ENCODE measurements around the gene CAMK4. TPM values are rescaled to one million over a fixed set of nuclear protein-coding genes. Genes with fewer than 3 reads are reported as not detected.

The CAMK4 gene
- 10.9 TPM for polyA plus RNA-seq
- long read RNA-seq, donor 1, full-length matches to known transcripts, result 3 of 3 reads
- long read RNA-seq, donor 1, partial matches to known transcripts, result 0 of 3 reads
- long read RNA-seq, donor 1, other reads (novel, unspliced or antisense), result 0 of 3 reads
- long read RNA-seq, donor 2, full-length matches to known transcripts, result 2 of 7 reads
- long read RNA-seq, donor 2, partial matches to known transcripts, result 5 of 7 reads
- long read RNA-seq, donor 2, other reads (novel, unspliced or antisense), result 0 of 7 reads
- long read RNA-seq, donor 3, full-length matches to known transcripts, result 1 of 1 reads
- long read RNA-seq, donor 3, partial matches to known transcripts, result 0 of 1 reads
- long read RNA-seq, donor 3, other reads (novel, unspliced or antisense), result 0 of 1 reads
- long read RNA-seq, donor 4, result 0 reads
- long read RNA-seq, donor 5, full-length matches to known transcripts, result 3 of 3 reads
- long read RNA-seq, donor 5, partial matches to known transcripts, result 0 of 3 reads
- long read RNA-seq, donor 5, other reads (novel, unspliced or antisense), result 0 of 3 reads
- long read RNA-seq, donor 6, full-length matches to known transcripts, result 3 of 3 reads
- long read RNA-seq, donor 6, partial matches to known transcripts, result 0 of 3 reads
- long read RNA-seq, donor 6, other reads (novel, unspliced or antisense), result 0 of 3 reads
- long read RNA-seq, donor 7, full-length matches to known transcripts, result 1 of 1 reads
- long read RNA-seq, donor 7, partial matches to known transcripts, result 0 of 1 reads
- long read RNA-seq, donor 7, other reads (novel, unspliced or antisense), result 0 of 1 reads
- long read RNA-seq, donor 8, full-length matches to known transcripts, result 1 of 1 reads
- long read RNA-seq, donor 8, partial matches to known transcripts, result 0 of 1 reads
- long read RNA-seq, donor 8, other reads (novel, unspliced or antisense), result 0 of 1 reads
- long read RNA-seq, donor 9, partial matches to known transcripts, result 0 of 2 reads
- long read RNA-seq, donor 9, other reads (novel, unspliced or antisense), result 0 of 2 reads
- long read RNA-seq, donor 10, full-length matches to known transcripts, result 4 of 4 reads
- long read RNA-seq, donor 10, partial matches to known transcripts, result 0 of 4 reads
- long read RNA-seq, donor 10, other reads (novel, unspliced or antisense), result 0 of 4 reads
- long read RNA-seq, donor 11, result 0 reads

DNA sequence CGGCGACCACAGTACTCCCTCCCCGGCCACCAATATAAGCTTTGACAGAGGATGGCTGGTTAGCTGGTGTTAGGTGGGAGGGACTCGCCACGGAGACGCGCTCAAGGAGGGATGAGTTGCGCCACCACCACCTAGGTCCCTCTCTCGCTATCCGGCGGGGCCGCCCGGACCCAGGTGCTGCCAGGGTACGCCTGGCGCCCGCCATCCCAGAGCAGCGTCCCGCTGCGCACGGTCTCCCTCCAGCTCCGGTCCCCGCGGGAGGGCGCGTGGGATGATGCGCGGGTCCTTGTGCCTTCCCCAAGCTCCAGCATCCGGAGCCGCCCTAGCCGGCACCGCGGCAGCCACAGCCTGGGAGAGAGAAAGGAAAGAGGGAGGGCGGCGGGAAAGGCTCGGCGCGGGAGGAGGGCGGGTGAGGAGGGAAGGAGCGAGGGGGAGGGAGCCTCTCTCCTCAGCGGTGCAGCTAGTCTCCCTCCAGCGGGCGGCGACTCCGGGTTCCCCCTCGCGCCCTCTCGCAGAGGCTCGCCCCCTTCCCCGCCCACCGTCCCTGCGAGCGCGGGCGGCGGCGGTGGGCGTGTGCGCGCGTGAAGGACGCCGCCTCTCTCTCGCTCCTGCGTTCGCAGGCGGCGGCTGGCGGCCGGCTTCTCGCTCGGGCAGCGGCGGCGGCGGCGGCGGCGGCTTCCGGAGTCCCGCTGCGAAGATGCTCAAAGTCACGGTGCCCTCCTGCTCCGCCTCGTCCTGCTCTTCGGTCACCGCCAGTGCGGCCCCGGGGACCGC lies at the start of gene CAMK4:
Gene CAMK4 (plus strand): TSS at position 598 of the 774 bp plus-strand sequence. CDS start 100 bp downstream, at position 698.
- no CpG with 5 or more reads among the region's 89 CpGs for WGBS (ENCODE audit: insufficient coverage, low lambda C conversion rate)
- peaks cover 25% of the 10 kb centered on the region for H3K27me3 ChIP-seq (ENCODE audit: control insufficient read depth, insufficient read depth, low read length)
- no peak within 1 kb of the TSS for H3K27ac ChIP-seq (ENCODE audit: low read length)

DNA sequence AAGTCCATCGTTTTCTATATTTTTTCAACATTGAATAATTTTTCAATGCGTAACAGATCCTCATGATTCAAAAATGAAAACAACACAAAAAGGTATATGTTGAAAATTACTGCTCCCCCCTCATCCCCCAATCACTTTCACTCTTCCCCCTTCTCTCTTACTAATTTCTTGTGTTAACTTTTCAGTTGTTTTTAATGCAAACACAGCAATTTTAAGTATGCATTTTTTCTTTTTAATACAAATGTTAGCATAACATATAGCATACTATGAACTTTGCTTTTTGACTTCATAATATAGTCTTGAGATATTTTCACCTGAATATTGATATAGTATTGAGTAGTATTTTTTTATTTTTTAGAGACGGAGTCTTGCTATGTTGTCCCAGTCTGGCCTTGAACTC lies 41.1 kb upstream of the CAMK4 start:
- 95% methylated on average over 2 of the region's 3 CpGs for WGBS (ENCODE audit: insufficient coverage, low lambda C conversion rate)
- no peak overlapping the region for H3K4me3 ChIP-seq (ENCODE audit: low read length)
- no peaks in the 10 kb centered on the region for H3K4me1 ChIP-seq (ENCODE audit: control insufficient read depth, insufficient read depth, low read length)
- H3K36me3 ChIP-seq (ENCODE audit: control insufficient read depth, insufficient read depth, low read length), result no peaks in the 10 kb centered on the region
- H3K9me3 ChIP-seq (ENCODE audit: control insufficient read depth, low read depth, low read length), result no peaks in the 10 kb centered on the region
- no peak overlapping the region for H3K27ac ChIP-seq (ENCODE audit: low read length)
- DNase-seq, result no peak
- no peaks in the 10 kb centered on the region for H3K27me3 ChIP-seq (ENCODE audit: control insufficient read depth, insufficient read depth, low read length)

More for the DNA sequence above, at the start of gene CAMK4:
- peaks cover 3% of the 10 kb centered on the region for H3K9me3 ChIP-seq (ENCODE audit: control insufficient read depth, low read depth, low read length)
- H3K4me3 ChIP-seq (ENCODE audit: low read length), result peak within 1 kb of the TSS; percentile 62
- peak; percentile 67 to 76 for DNase-seq
- peaks cover 4% of the 10 kb centered on the region for H3K4me1 ChIP-seq (ENCODE audit: control insufficient read depth, insufficient read depth, low read length)
- no peaks in the 10 kb centered on the region for H3K36me3 ChIP-seq (ENCODE audit: control insufficient read depth, insufficient read depth, low read length)

DNA sequence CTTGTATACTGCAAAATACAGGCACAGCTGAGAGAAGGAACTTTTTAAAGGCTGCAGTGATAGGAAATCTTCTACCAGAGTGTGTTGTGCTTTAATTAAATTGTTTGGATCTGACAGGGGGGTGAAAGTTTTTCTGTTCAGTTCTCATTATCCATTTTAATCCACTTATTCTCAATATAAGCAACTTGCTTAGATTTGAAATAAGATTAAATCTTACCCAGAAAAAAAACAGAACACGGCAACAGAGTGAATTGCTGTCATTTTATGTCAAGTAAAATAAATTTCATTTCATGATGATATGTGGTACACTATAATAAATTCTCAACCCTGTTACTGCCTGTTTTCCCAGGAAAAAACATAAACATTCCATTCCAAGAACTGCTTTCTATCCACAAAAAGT lies 37.1 kb upstream of the CAMK4 start:
- no peaks in the 10 kb centered on the region for H3K36me3 ChIP-seq (ENCODE audit: control insufficient read depth, insufficient read depth, low read length)
- no peaks in the 10 kb centered on the region for H3K27me3 ChIP-seq (ENCODE audit: control insufficient read depth, insufficient read depth, low read length)
- 70% methylated on average over 1 of the region's 1 CpG for WGBS (ENCODE audit: insufficient coverage, low lambda C conversion rate)
- no peak overlapping the region for H3K27ac ChIP-seq (ENCODE audit: low read length)
- no peaks in the 10 kb centered on the region for H3K9me3 ChIP-seq (ENCODE audit: control insufficient read depth, low read depth, low read length)
- no peak for DNase-seq
- no peak overlapping the region for H3K4me3 ChIP-seq (ENCODE audit: low read length)
- no peaks in the 10 kb centered on the region for H3K4me1 ChIP-seq (ENCODE audit: control insufficient read depth, insufficient read depth, low read length)

DNA sequence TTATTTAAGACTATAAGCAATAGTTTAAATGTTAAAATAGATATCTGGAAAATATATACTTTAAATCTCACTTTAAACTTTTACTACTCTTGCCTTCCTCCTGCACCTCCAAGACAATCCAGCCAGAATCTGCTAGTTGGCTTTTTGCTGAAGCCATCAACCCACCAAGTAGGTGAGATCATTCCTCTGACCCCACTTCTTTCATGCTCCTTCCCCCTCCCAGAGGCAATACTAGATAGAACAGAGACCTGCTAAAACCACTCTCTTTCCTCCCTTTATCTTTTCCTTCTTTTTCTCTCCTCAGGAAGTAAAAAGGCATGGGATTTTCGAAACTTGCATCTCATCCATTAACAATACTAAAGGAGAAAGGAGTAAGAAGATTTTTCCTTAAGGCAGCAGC lies 30.1 kb upstream of the CAMK4 start:
- Histone ChIP-seq H3K36me3 (ENCODE audit: control insufficient read depth, insufficient read depth, low read length) (no peaks in the 10 kb centered on the region), H3K9me3 (ENCODE audit: control insufficient read depth, low read depth, low read length) (no peaks in the 10 kb centered on the region), H3K27ac (ENCODE audit: low read length) (no peak overlapping the region), H3K4me1 (ENCODE audit: control insufficient read depth, insufficient read depth, low read length) (no peaks in the 10 kb centered on the region), H3K27me3 (ENCODE audit: control insufficient read depth, insufficient read depth, low read length) (no peaks in the 10 kb centered on the region), H3K4me3 (ENCODE audit: low read length) (no peak overlapping the region)
- DNase-seq, result no peak
- 78% methylated on average over 1 of the region's 1 CpG for WGBS (ENCODE audit: insufficient coverage, low lambda C conversion rate)

DNA sequence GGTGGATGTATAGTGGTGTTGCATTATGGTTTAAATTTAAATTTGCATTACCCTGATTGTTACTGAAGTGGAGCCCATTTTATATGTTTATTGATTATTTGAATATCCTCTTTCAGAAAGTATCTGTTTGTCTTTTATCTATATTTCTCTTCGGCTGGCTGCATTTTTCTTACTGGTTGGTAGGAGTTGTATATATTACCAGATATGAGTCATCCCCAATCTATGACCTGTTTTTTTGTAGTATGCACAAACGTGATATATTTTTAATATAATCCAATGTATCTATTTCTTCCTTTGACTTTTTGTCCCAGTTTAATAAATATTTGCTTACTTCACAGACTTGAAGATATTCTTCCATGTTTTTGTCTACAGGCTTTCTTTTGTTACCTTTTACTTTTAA lies 29.3 kb upstream of the CAMK4 start:
- Histone ChIP-seq H3K36me3 (ENCODE audit: control insufficient read depth, insufficient read depth, low read length) (no peaks in the 10 kb centered on the region), H3K27ac (ENCODE audit: low read length) (no peak overlapping the region), H3K9me3 (ENCODE audit: control insufficient read depth, low read depth, low read length) (no peaks in the 10 kb centered on the region), H3K4me3 (ENCODE audit: low read length) (no peak overlapping the region), H3K4me1 (ENCODE audit: control insufficient read depth, insufficient read depth, low read length) (no peaks in the 10 kb centered on the region), H3K27me3 (ENCODE audit: control insufficient read depth, insufficient read depth, low read length) (no peaks in the 10 kb centered on the region)
- 91% methylated on average over 1 of the region's 2 CpGs for WGBS (ENCODE audit: insufficient coverage, low lambda C conversion rate)
- DNase-seq, result no peak

DNA sequence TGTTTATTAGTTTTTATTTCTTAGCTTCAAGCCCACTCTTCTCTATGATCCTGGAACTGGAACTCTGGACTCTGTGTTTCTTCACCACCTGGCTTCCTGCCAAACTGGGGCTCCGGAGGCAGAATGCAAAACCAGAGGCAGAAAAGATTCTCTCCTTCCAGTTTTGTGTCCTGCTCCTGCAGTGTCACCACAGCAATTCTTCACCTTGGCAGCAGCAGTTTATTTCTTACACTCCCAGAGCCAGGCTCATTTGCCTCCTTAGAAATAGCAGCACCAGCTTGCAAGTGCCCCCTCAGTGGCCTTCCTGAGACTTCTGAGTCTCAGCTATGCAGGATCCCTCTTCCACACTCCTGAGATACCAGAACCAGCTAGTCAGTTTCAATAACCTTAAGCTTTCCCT lies 26.7 kb upstream of the CAMK4 start:
- no CpG with 5 or more reads among the region's 1 CpG for WGBS (ENCODE audit: insufficient coverage, low lambda C conversion rate)
- no peaks in the 10 kb centered on the region for H3K27me3 ChIP-seq (ENCODE audit: control insufficient read depth, insufficient read depth, low read length)
- H3K9me3 ChIP-seq (ENCODE audit: control insufficient read depth, low read depth, low read length), result no peaks in the 10 kb centered on the region
- H3K27ac ChIP-seq (ENCODE audit: low read length), result no peak overlapping the region
- peak; percentile 12 to 66 for DNase-seq
- H3K4me1 ChIP-seq (ENCODE audit: control insufficient read depth, insufficient read depth, low read length), result no peaks in the 10 kb centered on the region
- no peaks in the 10 kb centered on the region for H3K36me3 ChIP-seq (ENCODE audit: control insufficient read depth, insufficient read depth, low read length)
- no peak overlapping the region for H3K4me3 ChIP-seq (ENCODE audit: low read length)

DNA sequence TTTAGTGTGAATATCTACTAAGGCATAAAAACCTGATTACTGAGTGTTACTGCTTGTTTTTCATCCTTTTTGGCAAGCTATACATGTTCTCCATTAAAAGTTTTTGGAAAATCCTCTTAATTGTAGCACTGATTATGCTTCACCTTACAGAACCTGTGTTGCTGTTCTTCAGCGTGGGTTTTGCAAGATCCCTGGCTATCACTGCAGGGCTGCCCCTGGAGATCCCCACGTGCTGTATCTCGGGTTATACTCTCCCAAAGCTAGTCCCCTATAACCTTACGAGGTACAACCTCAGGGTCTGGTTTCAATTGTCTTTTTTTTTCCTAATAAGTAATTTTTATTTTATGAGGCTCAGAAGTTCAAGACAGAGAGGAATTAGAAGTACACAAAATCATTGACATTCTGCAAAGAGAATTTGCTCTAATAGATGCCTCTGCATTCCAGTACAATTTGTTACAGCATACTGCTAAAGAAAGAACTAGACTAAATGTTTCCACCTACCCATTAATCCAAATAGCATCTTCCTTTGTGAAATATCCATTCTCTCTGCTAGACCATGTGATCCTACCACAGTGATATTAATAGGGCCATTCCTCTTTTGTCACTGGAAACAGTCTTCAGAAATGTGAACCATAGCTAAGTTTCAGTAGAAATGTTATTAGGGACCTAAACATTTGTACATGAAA lies 25.8 kb upstream of the CAMK4 start:
- Histone ChIP-seq H3K27ac (ENCODE audit: low read length) (no peak overlapping the region), H3K4me1 (ENCODE audit: control insufficient read depth, insufficient read depth, low read length) (no peaks in the 10 kb centered on the region), H3K4me3 (ENCODE audit: low read length) (no peak overlapping the region), H3K27me3 (ENCODE audit: control insufficient read depth, insufficient read depth, low read length) (no peaks in the 10 kb centered on the region), H3K9me3 (ENCODE audit: control insufficient read depth, low read depth, low read length) (no peaks in the 10 kb centered on the region), H3K36me3 (ENCODE audit: control insufficient read depth, insufficient read depth, low read length) (no peaks in the 10 kb centered on the region)
- DNase-seq, result no peak
- no CpG with 5 or more reads among the region's 4 CpGs for WGBS (ENCODE audit: insufficient coverage, low lambda C conversion rate)

DNA sequence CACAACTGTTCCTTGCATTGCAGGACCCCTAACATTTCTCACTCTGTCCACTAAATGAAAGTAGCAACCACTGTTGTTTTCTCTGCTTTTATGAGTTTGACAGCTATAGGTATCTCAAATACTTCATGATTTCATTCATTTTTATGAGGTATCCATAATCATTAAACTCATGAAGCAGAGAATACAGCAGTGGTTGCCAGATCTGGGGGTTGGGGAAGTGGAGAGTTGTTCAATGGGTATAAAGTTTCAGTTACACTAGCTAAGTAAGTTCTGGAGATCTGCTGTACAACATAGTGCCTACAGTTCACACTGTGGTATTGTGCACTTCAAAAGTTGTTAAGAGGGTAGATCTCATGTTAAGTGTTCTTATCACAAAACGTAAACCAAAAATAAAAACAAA lies 23.4 kb upstream of the CAMK4 start:
- H3K4me3 ChIP-seq (ENCODE audit: low read length), result no peak overlapping the region
- no peaks in the 10 kb centered on the region for H3K9me3 ChIP-seq (ENCODE audit: control insufficient read depth, low read depth, low read length)
- 67% methylated on average over 1 of the region's 1 CpG for WGBS (ENCODE audit: insufficient coverage, low lambda C conversion rate)
- no peaks in the 10 kb centered on the region for H3K27me3 ChIP-seq (ENCODE audit: control insufficient read depth, insufficient read depth, low read length)
- no peak for DNase-seq
- H3K27ac ChIP-seq (ENCODE audit: low read length), result no peak overlapping the region
- H3K4me1 ChIP-seq (ENCODE audit: control insufficient read depth, insufficient read depth, low read length), result no peaks in the 10 kb centered on the region
- no peaks in the 10 kb centered on the region for H3K36me3 ChIP-seq (ENCODE audit: control insufficient read depth, insufficient read depth, low read length)

DNA sequence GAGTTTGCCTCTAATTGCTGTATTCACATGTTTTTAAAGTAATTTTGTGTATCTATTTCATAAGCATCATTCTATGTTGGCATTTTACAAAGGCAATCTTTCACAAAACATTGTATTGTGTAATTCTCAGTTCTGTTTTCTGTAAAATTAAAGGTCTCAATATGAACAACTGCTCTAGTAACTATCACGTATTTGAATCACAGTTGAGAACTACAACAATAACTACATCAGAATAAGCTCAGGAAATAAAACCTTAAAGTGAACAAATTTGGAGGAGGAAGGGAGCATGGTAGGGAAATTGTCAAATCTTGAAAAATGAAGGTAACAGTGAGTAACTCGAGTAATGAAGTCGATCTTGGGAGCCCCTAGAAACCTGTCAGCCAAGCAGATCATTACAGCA lies 22.5 kb upstream of the CAMK4 start:
- Histone ChIP-seq H3K27ac (ENCODE audit: low read length) (no peak overlapping the region), H3K4me3 (ENCODE audit: low read length) (no peak overlapping the region), H3K36me3 (ENCODE audit: control insufficient read depth, insufficient read depth, low read length) (no peaks in the 10 kb centered on the region), H3K9me3 (ENCODE audit: control insufficient read depth, low read depth, low read length) (no peaks in the 10 kb centered on the region), H3K27me3 (ENCODE audit: control insufficient read depth, insufficient read depth, low read length) (no peaks in the 10 kb centered on the region), H3K4me1 (ENCODE audit: control insufficient read depth, insufficient read depth, low read length) (no peaks in the 10 kb centered on the region)
- 83% methylated on average over 3 of the region's 3 CpGs for WGBS (ENCODE audit: insufficient coverage, low lambda C conversion rate)
- DNase-seq, result no peak

Measured in large intestine (tissue), 12 donors.